ENCODE measurements around the gene MYT1. TPM values are rescaled to one million over a fixed set of nuclear protein-coding genes. Genes with fewer than 3 reads are reported as not detected.

The MYT1 gene
- total RNA-seq, 1 donor from 2014 or later = not detected

DNA sequence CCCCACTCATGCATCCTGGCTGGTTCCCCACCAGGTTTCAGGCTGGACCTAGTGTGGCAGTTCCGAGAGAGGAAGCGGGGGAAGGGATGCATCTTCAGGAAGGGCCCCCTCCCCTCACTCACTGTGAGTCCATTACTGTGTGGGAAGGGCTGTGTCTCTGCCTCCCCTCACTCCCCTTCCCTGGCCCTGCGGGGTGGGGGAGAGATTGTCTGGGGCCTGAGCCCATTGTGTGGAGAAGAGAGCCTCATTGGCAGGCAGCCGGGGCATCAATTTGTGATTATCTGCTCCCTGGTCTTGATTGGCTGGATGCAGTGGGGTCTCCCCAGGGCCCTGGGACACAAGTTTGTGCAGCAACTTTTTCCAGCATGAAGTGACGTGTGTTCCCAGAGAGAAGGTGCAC is 4.1 kb upstream of the MYT1 start:
- H3K27me3 ChIP-seq (ENCODE audit: control insufficient read depth, insufficient read depth, low read length) = peaks cover 48% of the 10 kb centered on the region
- TF ChIP-seq, protein P1, sequence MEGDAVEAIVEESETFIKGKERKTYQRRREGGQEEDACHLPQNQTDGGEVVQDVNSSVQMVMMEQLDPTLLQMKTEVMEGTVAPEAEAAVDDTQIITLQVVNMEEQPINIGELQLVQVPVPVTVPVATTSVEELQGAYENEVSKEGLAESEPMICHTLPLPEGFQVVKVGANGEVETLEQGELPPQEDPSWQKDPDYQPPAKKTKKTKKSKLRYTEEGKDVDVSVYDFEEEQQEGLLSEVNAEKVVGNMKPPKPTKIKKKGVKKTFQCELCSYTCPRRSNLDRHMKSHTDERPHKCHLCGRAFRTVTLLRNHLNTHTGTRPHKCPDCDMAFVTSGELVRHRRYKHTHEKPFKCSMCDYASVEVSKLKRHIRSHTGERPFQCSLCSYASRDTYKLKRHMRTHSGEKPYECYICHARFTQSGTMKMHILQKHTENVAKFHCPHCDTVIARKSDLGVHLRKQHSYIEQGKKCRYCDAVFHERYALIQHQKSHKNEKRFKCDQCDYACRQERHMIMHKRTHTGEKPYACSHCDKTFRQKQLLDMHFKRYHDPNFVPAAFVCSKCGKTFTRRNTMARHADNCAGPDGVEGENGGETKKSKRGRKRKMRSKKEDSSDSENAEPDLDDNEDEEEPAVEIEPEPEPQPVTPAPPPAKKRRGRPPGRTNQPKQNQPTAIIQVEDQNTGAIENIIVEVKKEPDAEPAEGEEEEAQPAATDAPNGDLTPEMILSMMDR (IDR thresholded peaks at IDR 0.05; ENCODE audit: insufficient read depth, low read length, poor library complexity, severe bottlenecking) = no peak
- no peaks in the 10 kb centered on the region for H3K36me3 ChIP-seq (ENCODE audit: control insufficient read depth, insufficient read depth, low read length)
- no peak for DNase-seq (ENCODE audit: low read depth)
- no peak overlapping the region for H3K4me3 ChIP-seq (ENCODE audit: low read depth, low read length)

DNA sequence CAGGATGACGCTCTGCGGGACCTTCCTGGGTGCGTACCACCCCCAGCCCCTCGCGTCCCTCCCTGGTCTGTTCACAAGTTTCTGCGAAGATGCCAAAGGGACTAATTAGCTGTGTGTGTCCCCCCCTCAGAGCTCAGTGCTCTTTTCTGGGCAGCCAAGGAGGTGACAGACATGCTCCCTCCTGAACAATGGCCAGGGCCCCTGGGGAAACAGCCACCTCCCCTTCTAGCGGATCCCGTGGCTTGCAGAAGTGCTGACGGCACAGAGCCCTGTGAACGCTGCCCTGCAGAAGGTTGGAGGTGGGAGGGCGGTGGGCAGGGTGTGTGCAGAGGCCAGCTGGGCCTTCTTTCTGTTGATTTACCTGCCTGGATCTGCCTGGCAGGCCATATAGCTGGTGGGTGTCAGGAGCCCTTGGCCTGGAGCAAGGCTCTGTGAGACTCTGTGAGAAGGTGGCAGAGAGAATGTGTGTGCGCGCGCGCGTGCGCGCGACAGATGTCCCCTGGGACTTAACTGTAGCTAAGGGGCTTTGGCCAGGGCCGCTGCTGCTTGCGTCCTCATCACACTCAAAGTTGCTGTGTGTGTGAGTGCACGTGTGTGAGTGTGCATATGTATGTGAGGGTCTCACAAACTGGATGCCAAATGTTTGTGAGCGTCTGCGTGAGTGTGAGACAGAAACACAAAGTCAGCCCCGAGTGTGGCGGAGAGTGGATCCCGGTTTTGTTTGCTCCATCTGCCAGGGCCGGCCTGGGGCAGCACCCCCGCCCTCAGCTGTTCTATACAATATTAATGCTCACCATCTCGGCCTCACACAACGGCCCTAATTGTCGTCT is 3.5 kb upstream of the MYT1 start:
- Histone ChIP-seq H3K27me3 (ENCODE audit: control insufficient read depth, insufficient read depth, low read length) (peaks cover 48% of the 10 kb centered on the region), H3K4me3 (ENCODE audit: low read depth, low read length) (no peak overlapping the region), H3K36me3 (ENCODE audit: control insufficient read depth, insufficient read depth, low read length) (no peaks in the 10 kb centered on the region)
- TF ChIP-seq, protein P1 (IDR thresholded peaks at IDR 0.05; ENCODE audit: insufficient read depth, low read length, poor library complexity, severe bottlenecking) = no peak
- DNase-seq (ENCODE audit: low read depth) = no peak

DNA sequence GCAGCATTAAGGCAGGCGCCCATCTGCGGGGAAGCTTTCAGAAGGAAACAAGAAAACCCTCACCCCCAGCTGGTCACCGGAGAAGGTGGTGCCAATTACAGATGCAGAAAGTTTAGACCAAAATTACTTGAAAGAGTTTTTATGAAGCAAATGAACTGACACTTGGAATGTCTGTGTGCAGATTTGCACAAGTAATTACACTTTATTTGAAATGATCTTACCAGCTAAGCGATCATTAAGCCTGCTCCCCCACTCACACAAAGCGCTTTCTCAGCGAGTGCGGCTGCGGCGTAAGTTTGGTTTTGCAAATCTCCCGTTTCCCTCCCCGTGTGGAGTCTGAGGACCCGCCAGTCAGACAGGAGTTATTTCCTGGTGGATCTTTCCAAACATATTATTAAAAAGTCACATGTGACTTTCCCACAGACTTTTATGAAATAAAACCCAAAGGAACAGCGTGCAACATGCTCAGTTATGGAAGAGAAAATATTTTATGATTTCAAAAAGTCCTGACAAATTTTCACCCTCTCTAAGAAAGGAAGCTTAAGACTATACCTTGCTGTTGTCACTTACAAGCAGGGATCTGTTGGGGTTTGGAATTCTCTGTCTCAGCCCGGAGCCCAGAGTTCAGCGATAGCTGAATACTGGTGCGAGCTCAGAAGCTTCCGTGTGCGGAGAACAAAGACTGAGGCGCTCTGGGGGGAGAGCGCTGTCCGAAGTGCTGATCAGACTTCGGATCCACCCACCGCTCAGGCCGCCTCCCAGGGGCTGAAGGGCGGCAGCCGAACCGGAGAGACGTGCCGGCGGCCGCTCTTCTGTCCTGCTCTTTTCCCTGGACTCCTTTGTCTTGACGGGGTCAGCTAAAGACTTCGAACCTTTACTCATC is 2.7 kb upstream of the MYT1 start:
- Histone ChIP-seq H3K36me3 (ENCODE audit: control insufficient read depth, insufficient read depth, low read length) (no peaks in the 10 kb centered on the region), H3K27me3 (ENCODE audit: control insufficient read depth, insufficient read depth, low read length) (peaks cover 50% of the 10 kb centered on the region), H3K4me3 (ENCODE audit: low read depth, low read length) (no peak overlapping the region)
- no peak for DNase-seq (ENCODE audit: low read depth)
- TF ChIP-seq, protein P1 (IDR thresholded peaks at IDR 0.05; ENCODE audit: insufficient read depth, low read length, poor library complexity, severe bottlenecking) = no peak

DNA sequence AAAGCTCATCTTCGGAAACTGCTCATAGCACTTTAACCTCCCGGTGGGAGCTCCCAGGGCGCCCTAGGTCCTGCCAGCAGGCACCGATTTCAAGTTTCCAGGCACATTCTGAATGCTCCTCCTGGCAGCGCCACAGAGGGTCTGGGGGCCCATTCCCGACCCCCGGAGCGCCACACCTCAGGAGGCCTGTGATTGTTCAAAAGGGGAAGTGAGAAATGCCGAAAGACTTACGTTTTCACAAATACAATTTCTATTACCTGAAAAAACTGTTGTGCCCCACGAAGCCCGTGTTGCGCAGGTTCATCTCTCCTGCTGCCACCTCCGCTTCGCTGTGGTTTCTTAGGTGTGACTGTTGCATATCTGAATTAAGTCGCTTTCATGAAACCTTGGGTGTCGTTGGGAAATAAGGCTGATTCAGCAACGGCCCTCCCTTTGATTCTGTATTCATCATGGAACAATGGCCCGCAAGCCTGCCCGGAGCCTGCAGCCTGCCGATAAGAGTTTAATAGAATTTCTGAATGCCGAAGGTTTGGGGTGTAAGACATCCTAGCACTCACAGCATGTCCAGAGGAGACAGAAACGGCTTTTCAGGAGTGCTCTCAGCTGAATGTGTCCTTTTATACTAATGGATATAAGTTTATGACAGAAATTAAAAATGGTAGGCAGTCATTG is 1.9 kb upstream of the MYT1 start:
- TF ChIP-seq, protein P1 (IDR thresholded peaks at IDR 0.05; ENCODE audit: insufficient read depth, low read length, poor library complexity, severe bottlenecking) = no peak
- peaks cover 54% of the 10 kb centered on the region for H3K27me3 ChIP-seq (ENCODE audit: control insufficient read depth, insufficient read depth, low read length)
- H3K36me3 ChIP-seq (ENCODE audit: control insufficient read depth, insufficient read depth, low read length) = no peaks in the 10 kb centered on the region
- H3K4me3 ChIP-seq (ENCODE audit: low read depth, low read length) = no peak overlapping the region
- no peak for DNase-seq (ENCODE audit: low read depth)

DNA sequence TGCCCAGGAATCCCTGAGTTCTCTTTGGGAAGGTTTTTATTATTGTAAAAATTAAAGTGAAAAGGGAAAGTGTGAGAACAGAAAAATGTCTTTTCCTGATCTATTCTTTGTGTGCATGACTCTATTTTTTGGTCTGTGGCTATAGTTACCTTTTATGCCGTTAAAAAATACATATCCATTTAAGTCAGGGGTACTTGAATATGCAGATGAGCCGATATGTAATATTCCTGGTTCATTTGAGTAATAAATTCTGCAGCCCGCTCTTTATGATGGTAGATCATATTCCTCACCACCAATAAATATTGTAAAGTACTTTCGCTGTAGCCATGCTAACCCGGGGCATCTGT is 503 bp upstream of the MYT1 start:
- no peak for DNase-seq (ENCODE audit: low read depth)
- peaks cover 59% of the 10 kb centered on the region for H3K27me3 ChIP-seq (ENCODE audit: control insufficient read depth, insufficient read depth, low read length)
- no peak overlapping the region for H3K4me3 ChIP-seq (ENCODE audit: low read depth, low read length)
- TF ChIP-seq, protein P1 (IDR thresholded peaks at IDR 0.05; ENCODE audit: insufficient read depth, low read length, poor library complexity, severe bottlenecking) = no peak
- H3K36me3 ChIP-seq (ENCODE audit: control insufficient read depth, insufficient read depth, low read length) = no peaks in the 10 kb centered on the region
